Measurements from ENCODE around the gene AOC3.

DNA sequence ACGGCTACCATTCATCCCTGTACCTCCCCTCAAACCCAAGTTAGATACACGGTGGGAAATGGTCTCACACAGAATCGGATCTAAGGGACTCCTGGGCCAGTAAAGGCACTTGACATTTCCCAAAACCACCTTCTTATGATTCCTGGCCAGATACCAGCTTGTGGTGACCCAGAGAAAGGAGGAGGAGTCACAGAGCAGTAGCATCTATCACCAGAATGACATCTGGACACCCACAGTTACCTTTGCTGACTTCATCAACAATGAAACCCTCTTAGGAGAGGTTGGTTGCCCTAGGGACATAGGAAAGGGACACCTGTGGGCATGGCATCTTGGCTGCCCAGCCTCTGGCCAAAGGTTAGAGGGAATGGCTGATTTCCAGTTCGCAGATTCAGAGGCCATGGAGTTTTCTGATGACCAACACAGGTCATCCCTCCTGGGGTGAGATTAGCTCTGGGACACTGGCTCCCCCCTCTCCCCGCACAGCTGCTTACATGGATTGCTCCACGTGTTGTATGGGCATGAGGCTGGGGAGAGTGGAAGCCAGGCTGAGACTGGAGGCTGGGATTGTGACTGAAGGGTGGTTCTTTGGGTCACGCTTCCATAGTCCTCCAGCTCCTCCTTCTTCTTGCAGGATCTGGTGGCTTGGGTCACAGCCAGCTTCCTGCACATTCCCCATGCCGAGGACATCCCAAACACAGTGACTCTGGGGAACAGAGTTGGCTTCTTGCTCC lies 1.4 kb upstream of the AOC3 start:
- TF ChIP-seq, protein P1, sequence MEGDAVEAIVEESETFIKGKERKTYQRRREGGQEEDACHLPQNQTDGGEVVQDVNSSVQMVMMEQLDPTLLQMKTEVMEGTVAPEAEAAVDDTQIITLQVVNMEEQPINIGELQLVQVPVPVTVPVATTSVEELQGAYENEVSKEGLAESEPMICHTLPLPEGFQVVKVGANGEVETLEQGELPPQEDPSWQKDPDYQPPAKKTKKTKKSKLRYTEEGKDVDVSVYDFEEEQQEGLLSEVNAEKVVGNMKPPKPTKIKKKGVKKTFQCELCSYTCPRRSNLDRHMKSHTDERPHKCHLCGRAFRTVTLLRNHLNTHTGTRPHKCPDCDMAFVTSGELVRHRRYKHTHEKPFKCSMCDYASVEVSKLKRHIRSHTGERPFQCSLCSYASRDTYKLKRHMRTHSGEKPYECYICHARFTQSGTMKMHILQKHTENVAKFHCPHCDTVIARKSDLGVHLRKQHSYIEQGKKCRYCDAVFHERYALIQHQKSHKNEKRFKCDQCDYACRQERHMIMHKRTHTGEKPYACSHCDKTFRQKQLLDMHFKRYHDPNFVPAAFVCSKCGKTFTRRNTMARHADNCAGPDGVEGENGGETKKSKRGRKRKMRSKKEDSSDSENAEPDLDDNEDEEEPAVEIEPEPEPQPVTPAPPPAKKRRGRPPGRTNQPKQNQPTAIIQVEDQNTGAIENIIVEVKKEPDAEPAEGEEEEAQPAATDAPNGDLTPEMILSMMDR (IDR thresholded peaks at IDR 0.05): no peak
- TF ChIP-seq POLR2A (IDR thresholded peaks at IDR 0.05): no peak

Measured in esophagus squamous epithelium (tissue), 4 donors.